ENCODE measurements around the gene MEGF8. TPM values are rescaled to one million over a fixed set of nuclear protein-coding genes. Genes with fewer than 3 reads are reported as not detected.

The MEGF8 gene, protein sequence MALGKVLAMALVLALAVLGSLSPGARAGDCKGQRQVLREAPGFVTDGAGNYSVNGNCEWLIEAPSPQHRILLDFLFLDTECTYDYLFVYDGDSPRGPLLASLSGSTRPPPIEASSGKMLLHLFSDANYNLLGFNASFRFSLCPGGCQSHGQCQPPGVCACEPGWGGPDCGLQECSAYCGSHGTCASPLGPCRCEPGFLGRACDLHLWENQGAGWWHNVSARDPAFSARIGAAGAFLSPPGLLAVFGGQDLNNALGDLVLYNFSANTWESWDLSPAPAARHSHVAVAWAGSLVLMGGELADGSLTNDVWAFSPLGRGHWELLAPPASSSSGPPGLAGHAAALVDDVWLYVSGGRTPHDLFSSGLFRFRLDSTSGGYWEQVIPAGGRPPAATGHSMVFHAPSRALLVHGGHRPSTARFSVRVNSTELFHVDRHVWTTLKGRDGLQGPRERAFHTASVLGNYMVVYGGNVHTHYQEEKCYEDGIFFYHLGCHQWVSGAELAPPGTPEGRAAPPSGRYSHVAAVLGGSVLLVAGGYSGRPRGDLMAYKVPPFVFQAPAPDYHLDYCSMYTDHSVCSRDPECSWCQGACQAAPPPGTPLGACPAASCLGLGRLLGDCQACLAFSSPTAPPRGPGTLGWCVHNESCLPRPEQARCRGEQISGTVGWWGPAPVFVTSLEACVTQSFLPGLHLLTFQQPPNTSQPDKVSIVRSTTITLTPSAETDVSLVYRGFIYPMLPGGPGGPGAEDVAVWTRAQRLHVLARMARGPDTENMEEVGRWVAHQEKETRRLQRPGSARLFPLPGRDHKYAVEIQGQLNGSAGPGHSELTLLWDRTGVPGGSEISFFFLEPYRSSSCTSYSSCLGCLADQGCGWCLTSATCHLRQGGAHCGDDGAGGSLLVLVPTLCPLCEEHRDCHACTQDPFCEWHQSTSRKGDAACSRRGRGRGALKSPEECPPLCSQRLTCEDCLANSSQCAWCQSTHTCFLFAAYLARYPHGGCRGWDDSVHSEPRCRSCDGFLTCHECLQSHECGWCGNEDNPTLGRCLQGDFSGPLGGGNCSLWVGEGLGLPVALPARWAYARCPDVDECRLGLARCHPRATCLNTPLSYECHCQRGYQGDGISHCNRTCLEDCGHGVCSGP (N-terminal part only)
- 10 to 100 TPM in 8 of 9 donors, 1 to 10 TPM in 1; 9.0 to 51.9 (median 31.3) TPM for total RNA-seq
- polyA plus RNA-seq = 10 to 100 TPM in 2 of 3 donors, 1 to 10 TPM in 1; 7.2 to 29.0 (median 13.0) TPM
- long read RNA-seq, donor 1 = 0 reads
- long read RNA-seq, donor 2, partial matches to known transcripts = 0 of 1 reads
- long read RNA-seq, donor 2, other reads (novel, unspliced or antisense) = 0 of 1 reads
- long read RNA-seq, donor 3 = 0 reads
- long read RNA-seq, donor 4, partial matches to known transcripts = 0 of 7 reads
- long read RNA-seq, donor 4, other reads (novel, unspliced or antisense) = 7 of 7 reads
- long read RNA-seq, donor 5, partial matches to known transcripts = 6 of 22 reads
- long read RNA-seq, donor 5, other reads (novel, unspliced or antisense) = 16 of 22 reads
- long read RNA-seq, donor 6, partial matches to known transcripts = 0 of 8 reads
- long read RNA-seq, donor 6, other reads (novel, unspliced or antisense) = 8 of 8 reads
- long read RNA-seq, donor 7 = 0 reads
- long read RNA-seq, donor 8 = 0 reads
- long read RNA-seq, donor 9 = 0 reads
- long read RNA-seq, donor 10 = 0 reads

DNA sequence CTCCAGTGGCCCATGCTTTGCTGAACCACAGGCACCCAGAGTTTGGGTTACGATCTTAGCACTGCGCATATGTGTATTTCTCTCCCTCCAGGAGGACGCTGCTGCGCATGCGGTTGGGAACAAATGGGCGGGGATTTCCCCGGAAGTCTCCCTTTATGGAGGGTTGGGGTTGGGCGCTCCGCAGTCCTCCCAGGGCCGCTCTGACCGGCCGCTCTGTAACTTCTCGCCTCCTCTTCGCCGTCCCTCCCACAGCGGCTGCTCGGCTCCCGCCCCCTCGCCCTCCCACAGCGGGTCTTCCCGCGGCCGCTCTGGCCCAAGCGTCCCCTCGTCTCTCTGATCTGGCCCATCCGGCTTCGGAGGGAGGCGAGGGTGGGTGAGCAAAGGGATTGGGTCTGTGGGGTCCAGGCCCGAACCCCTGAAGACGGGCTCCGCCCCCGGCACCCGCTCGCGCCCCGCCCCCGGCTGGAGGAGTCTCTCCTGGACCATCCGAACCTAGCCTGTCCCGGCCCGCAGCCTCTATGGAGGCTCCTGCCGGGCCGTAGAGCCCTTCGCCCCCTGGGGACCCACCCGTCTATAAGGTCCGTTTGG lies at the start of gene MEGF8:
MEGF8 (plus strand) TSS at position 328 of the 588 bp plus-strand sequence. CDS start 609 bp downstream, outside the sequence.
- intact Hi-C loops (cut with DNase I) = loop anchor here in 1 of 2 donors (10.0 kb wide), 1 partner anchor 191 kb away; the partner anchor contains the start of gene POU2F2
- H3K27me3 ChIP-seq = peaks cover 16% of the 10 kb centered on the region
- no peaks in the 10 kb centered on the region for H3K36me3 ChIP-seq (replicated peaks in 1 of 2)
- peaks cover 14 to 22% of the 10 kb centered on the region in 2 donors for H3K4me1 ChIP-seq (replicated peaks in 1 of 2)
- TF ChIP-seq POLR2A (IDR thresholded peaks at IDR 0.05) = peak; percentile 63 to 95
- TF ChIP-seq, protein P1, sequence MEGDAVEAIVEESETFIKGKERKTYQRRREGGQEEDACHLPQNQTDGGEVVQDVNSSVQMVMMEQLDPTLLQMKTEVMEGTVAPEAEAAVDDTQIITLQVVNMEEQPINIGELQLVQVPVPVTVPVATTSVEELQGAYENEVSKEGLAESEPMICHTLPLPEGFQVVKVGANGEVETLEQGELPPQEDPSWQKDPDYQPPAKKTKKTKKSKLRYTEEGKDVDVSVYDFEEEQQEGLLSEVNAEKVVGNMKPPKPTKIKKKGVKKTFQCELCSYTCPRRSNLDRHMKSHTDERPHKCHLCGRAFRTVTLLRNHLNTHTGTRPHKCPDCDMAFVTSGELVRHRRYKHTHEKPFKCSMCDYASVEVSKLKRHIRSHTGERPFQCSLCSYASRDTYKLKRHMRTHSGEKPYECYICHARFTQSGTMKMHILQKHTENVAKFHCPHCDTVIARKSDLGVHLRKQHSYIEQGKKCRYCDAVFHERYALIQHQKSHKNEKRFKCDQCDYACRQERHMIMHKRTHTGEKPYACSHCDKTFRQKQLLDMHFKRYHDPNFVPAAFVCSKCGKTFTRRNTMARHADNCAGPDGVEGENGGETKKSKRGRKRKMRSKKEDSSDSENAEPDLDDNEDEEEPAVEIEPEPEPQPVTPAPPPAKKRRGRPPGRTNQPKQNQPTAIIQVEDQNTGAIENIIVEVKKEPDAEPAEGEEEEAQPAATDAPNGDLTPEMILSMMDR (IDR thresholded peaks at IDR 0.05) = peak in 4 of 6 experiments; percentile 74 to 90 (median 87)
- H3K27ac ChIP-seq = peak within 1 kb of the TSS in 3 of 5 donors; percentile 64 to 78 (median 65)
- H3K4me3 ChIP-seq = peak within 1 kb of the TSS; percentile 52 to 91 (median 76)
- 0 to 1% (median 0%) methylated on average over 4 to 45 of the region's 45 CpGs for WGBS, 4 donors
- DNase-seq = peak; percentile 97 to 99 (median 98)
- no peaks in the 10 kb centered on the region for H3K9me3 ChIP-seq (replicated peaks in 1 of 3)

DNA sequence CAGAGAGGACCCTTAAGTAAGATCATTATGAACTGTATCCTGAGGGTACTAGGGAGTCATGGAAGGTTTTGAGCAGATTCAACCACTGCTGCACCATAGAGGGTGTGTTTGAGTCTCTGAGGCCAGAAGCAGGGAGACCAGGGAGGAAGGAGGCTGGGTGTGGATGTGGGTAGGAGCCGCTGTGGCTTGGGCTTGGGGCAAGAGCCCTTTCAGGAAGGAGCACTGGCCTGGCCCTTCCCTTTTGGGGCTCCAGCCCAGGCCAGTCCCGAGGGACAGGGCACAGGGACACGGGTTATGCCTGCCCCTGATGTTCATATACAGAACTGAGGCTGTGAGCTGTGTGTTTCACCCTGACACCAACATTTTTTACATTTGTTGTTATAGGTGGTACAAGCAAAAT lies 49.2 kb upstream of the MEGF8 start:
- intact Hi-C loops (cut with DNase I) = no loop called here
- peaks cover 0 to 39% of the 10 kb centered on the region in 2 donors for H3K36me3 ChIP-seq (replicated peaks in 1 of 2)
- no peak for TF ChIP-seq POLR2A (IDR thresholded peaks at IDR 0.05)
- TF ChIP-seq, protein P1 (IDR thresholded peaks at IDR 0.05) = no peak
- H3K4me1 ChIP-seq (replicated peaks in 1 of 2) = peaks cover 27 to 48% of the 10 kb centered on the region in 2 donors
- WGBS, 4 donors = 53 to 86% (median 73%) methylated on average over 2 to 3 of the region's 3 CpGs
- no peak overlapping the region for H3K4me3 ChIP-seq
- H3K27me3 ChIP-seq = no peaks in the 10 kb centered on the region
- no peaks in the 10 kb centered on the region for H3K9me3 ChIP-seq (replicated peaks in 1 of 3)
- no peak for DNase-seq
- H3K27ac ChIP-seq = peak overlapping the region in 2 of 5 donors; percentile 97 to 100

DNA sequence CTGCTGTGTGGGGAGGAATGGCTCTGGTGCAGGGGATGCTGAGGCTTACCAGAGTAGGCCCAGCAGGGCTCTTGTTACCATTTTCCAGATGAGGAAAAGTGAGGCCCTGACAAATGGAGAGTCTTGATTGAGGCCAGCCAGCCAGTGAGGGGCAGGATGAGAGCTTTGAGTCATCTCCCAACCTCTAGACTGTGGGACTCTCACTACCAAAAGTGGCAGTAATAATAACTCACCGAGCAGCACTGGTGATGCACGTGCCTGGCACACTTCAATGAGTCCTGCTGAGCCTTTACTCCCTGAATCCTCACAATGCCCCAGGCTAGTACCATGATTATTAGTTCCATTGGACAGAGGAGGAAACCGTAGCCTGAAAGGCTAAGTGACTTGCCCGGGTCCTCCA lies 48.6 kb upstream of the MEGF8 start:
- no peak overlapping the region for H3K4me3 ChIP-seq
- no peaks in the 10 kb centered on the region for H3K9me3 ChIP-seq (replicated peaks in 1 of 3)
- H3K4me1 ChIP-seq (replicated peaks in 1 of 2) = peaks cover 31 to 48% of the 10 kb centered on the region in 2 donors
- intact Hi-C loops (cut with DNase I) = no loop called here
- peak overlapping the region in 2 of 5 donors; percentile 97 to 100 for H3K27ac ChIP-seq
- peaks cover 0 to 35% of the 10 kb centered on the region in 2 donors for H3K36me3 ChIP-seq (replicated peaks in 1 of 2)
- TF ChIP-seq POLR2A (IDR thresholded peaks at IDR 0.05) = no peak
- TF ChIP-seq, protein P1 (IDR thresholded peaks at IDR 0.05) = no peak
- no peak for DNase-seq
- no peaks in the 10 kb centered on the region for H3K27me3 ChIP-seq
- 82 to 88% (median 84%) methylated on average over 4 of the region's 4 CpGs for WGBS, 4 donors
